SU-DHL-6 (cell line): ENCODE measurements around the gene IPPK.

Experiments used
- H2AFZ ChIP-seq: fragments of 200-600 bp; sonication (generic); 2 replicates; pipeline ENCODE4 v1.6.1; 2014; ENCODE audit warnings: low read depth, mild to moderate bottlenecking, moderate library complexity, mixed read lengths, antibody characterized with exemption, low read length; ENCODE audit not compliant: severe bottlenecking
- H3F3A ChIP-seq: fragments of 200-600 bp; shearing (Covaris generic); 2 replicates; pipeline ENCODE4 v1.6.0; 2016; ENCODE audit warnings: antibody characterized with exemption, mild to moderate bottlenecking; ENCODE audit not compliant: insufficient read depth
- H3K27ac ChIP-seq: fragments of 200-600 bp; sonication (generic); 2 replicates; pipeline ENCODE4 v1.5.1; 2016; ENCODE audit warnings: low read depth, mild to moderate bottlenecking, low read length, moderate library complexity, mixed read lengths
- H3K27me3 ChIP-seq: fragments of 200-600 bp; sonication (generic), shearing (Covaris generic); 2 replicates; pipeline ENCODE4 v1.6.0; 2014; ENCODE audit warnings: mild to moderate bottlenecking, low read length
- H3K36me3 ChIP-seq: fragments of 200-600 bp; sonication (generic); 2 replicates; pipeline ENCODE4 v1.6.1; 2014; ENCODE audit warnings: mild to moderate bottlenecking, low read length, mixed read lengths
- H3K4me2 ChIP-seq: fragments of 300-600, 200-600 bp; shearing (Covaris generic), sonication (generic); 2 replicates; pipeline ENCODE4 v1.6.0; 2014; ENCODE audit warnings: low read length, low read depth, mild to moderate bottlenecking; ENCODE audit not compliant: poor library complexity, severe bottlenecking
- H3K4me3 ChIP-seq: fragments of 200-600 bp; sonication (generic); 2 replicates; pipeline ENCODE4 v1.5.1; 2014; ENCODE audit warnings: antibody characterized with exemption, low read length, mild to moderate bottlenecking, mixed read lengths; ENCODE audit not compliant: insufficient read depth, poor library complexity, severe bottlenecking
- H3K79me2 ChIP-seq: fragments of 200-600 bp; sonication (generic); 2 replicates; pipeline ENCODE4 v1.6.1; 2014; ENCODE audit warnings: mild to moderate bottlenecking, low read length, moderate library complexity; ENCODE audit not compliant: insufficient read depth
- H3K9ac ChIP-seq: fragments of 200-600 bp; sonication (generic); 2 replicates; pipeline ENCODE4 v1.7.0; 2014; ENCODE audit warnings: mild to moderate bottlenecking, low read length
- H3K9me2 ChIP-seq: fragments of 200-600 bp; sonication (generic); replicated peaks from 2 replicates; pipeline ENCODE4 v1.6.1; 2014; ENCODE audit warnings: low read length; ENCODE audit not compliant: insufficient read depth
- H3K9me3 ChIP-seq: fragments of 200-600 bp; sonication (generic); 2 replicates; pipeline ENCODE4 v1.6.1; 2014; ENCODE audit warnings: low read length, mixed read lengths; ENCODE audit not compliant: insufficient read depth
- H4K20me1 ChIP-seq: fragments of 200-600 bp; sonication (generic); 2 replicates; pipeline ENCODE4 v1.6.1; 2014; ENCODE audit warnings: low read depth, mild to moderate bottlenecking, antibody characterized with exemption, low read length, moderate library complexity, mixed read lengths
- EZH2phosphoT487 ChIP-seq: fragments of 200-600 bp; sonication (generic), shearing (Covaris generic); conservative IDR thresholded peaks from 2 replicates; pipeline ENCODE4 v1.6.1; 2018; ENCODE audit warnings: mild to moderate bottlenecking, antibody characterized with exemption, low read length, moderate library complexity, mixed read lengths
- TF ChIP-seq, protein P1 (sequence below): fragments of 200-600 bp; sonication (generic); IDR thresholded peaks from one replicate; pipeline ENCODE4 v1.5.1; 2017; ENCODE audit warnings: antibody characterized with exemption, mild to moderate bottlenecking, low read length, moderate library complexity; ENCODE audit not compliant: insufficient read depth, poor library complexity, severe bottlenecking

The IPPK gene

DNA sequence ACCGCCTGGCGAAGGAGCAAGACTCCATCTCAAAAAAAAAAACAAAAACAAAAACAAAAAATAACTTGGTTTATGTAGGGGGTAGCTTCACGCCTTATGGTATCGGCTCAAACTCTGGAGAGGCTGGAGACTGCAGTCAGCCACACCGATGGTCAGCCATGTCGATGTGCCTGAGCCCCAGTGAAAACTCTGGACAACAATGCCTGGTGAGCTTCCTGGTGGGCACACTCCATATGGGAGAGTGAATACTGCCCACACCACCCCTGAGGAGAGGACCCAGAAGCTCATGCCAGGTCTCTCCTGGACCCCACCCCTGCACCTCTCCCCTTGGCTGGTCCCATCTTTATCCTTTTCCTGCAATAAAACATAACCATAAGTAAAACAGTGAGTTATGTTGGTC, 19.6 kb downstream of the IPPK start:
- peaks cover 9% of the 10 kb centered on the region; the same call in 1 of the 2 replicates for H3K36me3 ChIP-seq
- H3K27me3 ChIP-seq = no peaks in the 10 kb centered on the region
- no peaks in the 10 kb centered on the region for H3K9me2 ChIP-seq
- H3K9ac ChIP-seq = no peak overlapping the region
- H4K20me1 ChIP-seq = no peaks in the 10 kb centered on the region
- H3F3A ChIP-seq = no peaks in the 10 kb centered on the region
- no peaks in the 10 kb centered on the region for H3K9me3 ChIP-seq
- no peak for TF ChIP-seq EZH2phosphoT487
- TF ChIP-seq, protein P1, sequence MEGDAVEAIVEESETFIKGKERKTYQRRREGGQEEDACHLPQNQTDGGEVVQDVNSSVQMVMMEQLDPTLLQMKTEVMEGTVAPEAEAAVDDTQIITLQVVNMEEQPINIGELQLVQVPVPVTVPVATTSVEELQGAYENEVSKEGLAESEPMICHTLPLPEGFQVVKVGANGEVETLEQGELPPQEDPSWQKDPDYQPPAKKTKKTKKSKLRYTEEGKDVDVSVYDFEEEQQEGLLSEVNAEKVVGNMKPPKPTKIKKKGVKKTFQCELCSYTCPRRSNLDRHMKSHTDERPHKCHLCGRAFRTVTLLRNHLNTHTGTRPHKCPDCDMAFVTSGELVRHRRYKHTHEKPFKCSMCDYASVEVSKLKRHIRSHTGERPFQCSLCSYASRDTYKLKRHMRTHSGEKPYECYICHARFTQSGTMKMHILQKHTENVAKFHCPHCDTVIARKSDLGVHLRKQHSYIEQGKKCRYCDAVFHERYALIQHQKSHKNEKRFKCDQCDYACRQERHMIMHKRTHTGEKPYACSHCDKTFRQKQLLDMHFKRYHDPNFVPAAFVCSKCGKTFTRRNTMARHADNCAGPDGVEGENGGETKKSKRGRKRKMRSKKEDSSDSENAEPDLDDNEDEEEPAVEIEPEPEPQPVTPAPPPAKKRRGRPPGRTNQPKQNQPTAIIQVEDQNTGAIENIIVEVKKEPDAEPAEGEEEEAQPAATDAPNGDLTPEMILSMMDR = no peak
- H3K79me2 ChIP-seq = 0 out of 2 replicates have a peak, but pooled peaks cover under 1% of the 10 kb centered on the region
- H3K4me2 ChIP-seq = no peak overlapping the region
- H3K27ac ChIP-seq = no peak overlapping the region
- H2AFZ ChIP-seq = no peak overlapping the region
- no peak overlapping the region for H3K4me3 ChIP-seq

DNA sequence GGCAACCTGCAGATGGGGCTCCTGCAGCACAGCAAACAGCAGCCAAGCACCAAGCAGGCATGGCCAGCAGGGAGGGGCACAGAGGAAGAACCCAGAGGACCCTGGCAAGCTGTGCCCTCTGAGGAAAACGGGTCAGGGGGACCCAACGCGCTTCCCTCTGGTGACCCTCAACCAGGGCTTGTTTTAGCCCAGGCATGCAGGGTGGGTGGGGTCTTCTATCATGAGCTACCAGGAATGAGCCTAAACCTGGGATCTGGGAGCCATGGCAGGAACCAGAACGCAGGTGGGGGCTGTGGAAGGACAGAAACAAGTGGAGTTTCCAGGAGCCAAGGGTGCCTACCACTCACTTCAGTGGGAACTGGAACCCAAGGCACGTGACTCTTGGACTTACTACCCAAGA, 20.9 kb downstream of the IPPK start:
- H3K27me3 ChIP-seq = no peaks in the 10 kb centered on the region
- H3K36me3 ChIP-seq = peaks cover 11% of the 10 kb centered on the region; the same call in 1 of the 2 replicates
- no peaks in the 10 kb centered on the region for H3K9me2 ChIP-seq
- no peak overlapping the region for H3K27ac ChIP-seq
- no peak overlapping the region for H2AFZ ChIP-seq
- H3K4me2 ChIP-seq = no peak overlapping the region
- H3K9ac ChIP-seq = no peak overlapping the region
- no peaks in the 10 kb centered on the region for H3K9me3 ChIP-seq
- H3F3A ChIP-seq = no peaks in the 10 kb centered on the region
- no peaks in the 10 kb centered on the region for H4K20me1 ChIP-seq
- no peak overlapping the region for H3K4me3 ChIP-seq
- TF ChIP-seq, protein P1 = no peak
- no peak for TF ChIP-seq EZH2phosphoT487
- H3K79me2 ChIP-seq = no peaks in the 10 kb centered on the region

- no peak overlapping the region for H3K4me2 ChIP-seq
- H3K36me3 ChIP-seq = peaks cover 11% of the 10 kb centered on the region; the same call in 1 of the 2 replicates
- H3K9ac ChIP-seq = no peak overlapping the region
- H3K27me3 ChIP-seq = no peaks in the 10 kb centered on the region
- no peak overlapping the region for H3K27ac ChIP-seq
- no peaks in the 10 kb centered on the region for H3K79me2 ChIP-seq
- no peak overlapping the region for H3K4me3 ChIP-seq
- no peaks in the 10 kb centered on the region for H3K9me3 ChIP-seq
- H2AFZ ChIP-seq = no peak overlapping the region
- H4K20me1 ChIP-seq = no peaks in the 10 kb centered on the region
- no peaks in the 10 kb centered on the region for H3K9me2 ChIP-seq
- no peaks in the 10 kb centered on the region for H3F3A ChIP-seq
- no peak for TF ChIP-seq EZH2phosphoT487
- TF ChIP-seq, protein P1 = no peak
Observed at GRCh38 chr9:92648474-92648971, 21.4 kb downstream of the IPPK start.
